Heart left ventricle (tissue), 13 donors: ENCODE results near the gene SPAG6.

Experiments
- CTCF ChIP-seq, 12 donors: fragments of 200-600 bp; sonication (generic) in 4 of 12; IDR thresholded peaks; one replicate each; pipeline versions ENCODE4 v1.5.0 to v1.8.0; 2018 to 2022; ENCODE audit warnings: antibody characterized with exemption in 12 of 12, mild to moderate bottlenecking in 5 of 12
- POLR2A ChIP-seq, 2 donors: fragments of 450-650 bp; IDR thresholded peaks; one replicate each; pipeline ENCODE4 v1.6.1; 2017; ENCODE audit warnings: antibody characterized with exemption in 2 of 2, mild to moderate bottlenecking in 2 of 2, moderate library complexity in 2 of 2
- donor health status: ischemic (EF 13 %, LVEDD 7.1; RV severe dilation, severe dysfunction).
- donor health status: DM: no; HTN: yes; CAD: no.
- donor health status: DM: no; HTN: no; CAD: no.
- donor health status: ischemic (EF 25% LVEDD 6.9; RV normal size, moderate dysfunction).
- donor health status: ischemic (EF 25% LVEDD 5.7; RV mildly dilated, moderate dysfunction).
- donor health status: ischemic (EF 35%, LVEDD 5.7; RV mildly dilated, moderate dysfunction).
- donor health status: nonischemic (EF 11% LVEDD 7.7; RV severe dilation, severe dysfunction).
- donor health status: DM: yes; HTN: yes; CAD: no.
- donor health status: PGD.
- donor health status: ischemic (EF 29% LVEDD 5.4; RV normal size, mild dysfunction).
- donor health status: nonischemic (EF 23%, LVEDD 6.1; RV moderate dilation, normal function).

- no peak for TF ChIP-seq POLR2A (IDR thresholded peaks at IDR 0.05)
- TF ChIP-seq CTCF (IDR thresholded peaks at IDR 0.05): no peak
Observed at GRCh38 chr10:22433875-22434274, 88.6 kb downstream of the SPAG6 start.
